Sciatic nerve (tissue), 2 donors: ENCODE results near the gene DNAJC4. TPM values are rescaled to one million over a fixed set of nuclear protein-coding genes. Genes with fewer than 3 reads are reported as not detected.

ENCODE experiments used
- ATAC-seq: fragments of 200-7000 bp; cut with Tn5 transposase; one replicate; pipeline ENCODE4 v1.9.1; 2020; ENCODE audit warnings: mild to moderate bottlenecking, moderate library complexity
- DNase-seq: peaks from one replicate; pipeline ENCODE4 v3.0.0-alpha.2; 2020; ENCODE audit warnings: low spot score
- intact Hi-C: fragments of 100-400 bp; cut with DNase I; formaldehyde crosslinking; loops from one replicate; pipeline ENCODE4 v1.14.2; 2022
- total RNA-seq: library from RNA; stranded (reverse); fragmentation: NEBNext Ultra II Directional; extraction: Animal tissue kit (Norgen Biotek cat#: 25700); gene quantifications from one replicate; pipeline ENCODE4 v1.2.1, GENCODE V29; 2021
- donor health status: DM: no; HTN: no; CAD: no.
- donor health status: DM: no; HTN: no; CAD: no.

The DNAJC4 gene
- total RNA-seq, 1 donor from 2014 or later, result 30.4 TPM

- intact Hi-C loops, result no loop called here
- peak; percentile 78 for DNase-seq
- peak; percentile 40 for ATAC-seq
These were observed 20.8 kb downstream of the DNAJC4 start, which contains the start of gene PLCB3 for GRCh38 chr11:64251016-64251752. TSS of gene PLCB3 (plus strand) at chr11:64251530. CDS start at chr11:64251650, 120 bp downstream.

DNA sequence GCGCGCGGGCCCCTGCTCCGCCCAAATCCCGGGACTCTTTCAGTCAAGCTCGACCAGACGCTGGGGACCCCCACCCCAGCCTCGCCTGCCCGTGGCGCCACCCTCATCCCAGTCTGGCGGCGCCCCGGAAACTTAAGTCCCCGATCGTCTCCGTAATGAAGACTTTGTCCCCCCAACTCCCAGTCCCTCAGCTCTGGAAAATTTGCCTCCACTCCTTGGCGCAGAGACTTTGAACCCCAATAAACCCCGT, 21.3 kb downstream of the DNAJC4 start:
- ATAC-seq, result peak; percentile 0
- intact Hi-C loops, result no loop called here
- no peak for DNase-seq

DNA sequence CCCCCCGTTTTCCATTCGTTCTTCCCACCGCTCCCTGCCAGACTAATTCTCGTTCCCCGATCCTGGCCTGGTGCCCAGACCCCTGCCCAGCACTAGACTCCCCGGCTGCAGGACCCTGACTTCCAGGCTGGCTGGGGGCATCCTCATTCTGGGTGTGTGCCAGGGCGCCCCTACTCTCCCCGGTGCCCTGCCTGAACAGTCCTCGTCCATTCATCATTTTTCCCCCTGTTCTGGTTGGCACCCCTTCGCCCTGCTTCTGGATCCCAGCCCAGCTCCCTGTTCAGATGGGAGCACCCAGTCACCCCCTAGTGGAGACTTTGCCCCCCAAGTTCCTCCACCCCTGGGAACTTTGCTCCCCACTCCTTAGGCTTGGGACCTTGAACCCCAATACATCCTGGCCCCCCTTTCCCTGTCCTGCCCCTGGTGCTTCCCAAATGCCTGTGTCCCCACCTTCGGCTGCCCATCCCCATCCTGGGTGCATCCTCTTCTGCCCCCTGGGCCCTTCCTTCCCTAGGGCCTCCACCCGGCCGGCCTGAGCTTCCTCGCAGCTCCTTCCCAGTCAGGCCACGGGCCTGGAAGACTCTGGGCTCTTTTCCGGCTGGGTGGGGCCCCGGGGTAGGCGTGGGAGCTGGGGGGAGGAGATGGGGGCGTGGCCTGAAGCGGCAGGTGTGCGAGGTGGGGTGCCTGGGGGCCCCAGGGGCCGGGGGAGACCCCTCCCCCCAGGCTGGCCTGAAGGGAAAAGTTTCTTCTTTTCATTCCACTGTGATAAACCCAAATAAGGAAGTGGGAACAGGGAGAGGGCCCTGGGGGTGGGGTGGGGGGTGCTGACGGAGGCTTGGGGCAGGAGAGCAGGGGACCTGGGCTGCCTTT, 21.9 kb downstream of the DNAJC4 start:
- ATAC-seq, result peak; percentile 22
- intact Hi-C loops, result no loop called here
- peak; percentile 81 for DNase-seq

GRCh38 chr11:64253043-64253442, 22.7 kb downstream of the DNAJC4 start:
- intact Hi-C loops, result no loop called here
- no peak for ATAC-seq
- DNase-seq, result no peak

DNA sequence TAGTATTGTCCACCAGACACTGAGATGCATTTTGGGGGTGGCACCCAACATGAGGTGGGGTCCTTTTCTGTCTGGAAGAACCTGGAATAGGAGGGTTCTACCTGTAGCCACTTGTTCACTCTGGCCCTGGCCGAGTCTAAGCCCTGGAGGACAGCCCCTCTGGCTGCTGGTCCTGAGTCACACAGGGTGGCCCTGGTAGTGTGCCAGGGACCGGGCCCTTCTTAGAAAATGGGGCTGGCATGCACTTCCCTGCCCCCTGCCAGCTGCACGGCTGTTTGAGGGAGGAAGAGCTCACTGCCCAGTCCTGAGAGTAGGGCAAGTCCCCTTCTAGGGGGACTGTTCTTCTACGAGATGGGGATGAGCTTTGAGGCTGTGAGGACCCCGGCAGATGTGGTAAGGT, 23.1 kb downstream of the DNAJC4 start:
- intact Hi-C loops, result no loop called here
- no peak for ATAC-seq
- DNase-seq, result no peak

DNA sequence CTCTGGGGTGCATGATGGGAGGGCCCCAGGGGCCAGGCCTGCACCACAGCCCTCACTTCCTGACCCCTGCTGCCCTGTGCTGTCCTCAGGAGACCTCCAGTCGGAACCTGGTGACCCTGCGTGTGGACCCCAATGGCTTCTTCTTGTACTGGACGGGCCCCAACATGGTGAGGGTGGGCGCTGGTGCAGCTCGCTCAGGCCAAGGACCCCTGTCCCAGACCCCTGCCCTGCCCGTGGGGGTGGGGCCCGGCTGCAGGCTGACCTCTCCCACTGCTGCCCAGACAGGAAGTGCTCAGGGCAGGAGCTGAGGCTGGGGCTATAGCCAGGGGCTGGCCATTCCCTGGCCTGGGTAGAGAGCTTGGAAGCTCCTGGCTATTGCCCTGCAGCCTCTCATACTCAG, 24.0 kb downstream of the DNAJC4 start:
- ATAC-seq (no peak), DNase-seq (no peak)
- intact Hi-C loops, result no loop called here

- DNase-seq (no peak), ATAC-seq (no peak)
- intact Hi-C loops, result no loop called here
These were observed 25.1 kb downstream of the DNAJC4 start for GRCh38 chr11:64255135-64256128.

DNA sequence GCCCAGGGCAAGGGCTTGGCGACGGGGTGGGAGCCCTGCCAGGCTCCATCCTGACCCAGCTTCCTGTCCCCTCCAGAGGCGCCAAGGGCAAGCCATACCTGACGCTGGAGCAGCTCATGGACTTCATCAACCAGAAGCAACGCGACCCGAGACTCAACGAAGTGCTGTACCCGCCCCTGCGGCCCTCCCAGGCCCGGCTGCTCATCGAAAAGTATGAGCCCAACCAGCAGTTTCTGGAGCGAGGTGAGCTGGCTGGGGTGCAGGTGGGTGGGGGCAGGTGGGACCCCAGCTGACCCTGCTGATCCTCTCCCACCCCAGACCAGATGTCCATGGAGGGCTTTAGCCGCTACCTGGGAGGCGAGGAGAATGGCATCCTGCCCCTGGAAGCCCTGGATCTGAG, 26.0 kb downstream of the DNAJC4 start:
- ATAC-seq, result no peak
- no peak for DNase-seq
- intact Hi-C loops, result no loop called here

GRCh38 chr11:64258356-64258755, 28.0 kb downstream of the DNAJC4 start:
- intact Hi-C loops, result no loop called here
- ATAC-seq (no peak), DNase-seq (no peak)

DNA sequence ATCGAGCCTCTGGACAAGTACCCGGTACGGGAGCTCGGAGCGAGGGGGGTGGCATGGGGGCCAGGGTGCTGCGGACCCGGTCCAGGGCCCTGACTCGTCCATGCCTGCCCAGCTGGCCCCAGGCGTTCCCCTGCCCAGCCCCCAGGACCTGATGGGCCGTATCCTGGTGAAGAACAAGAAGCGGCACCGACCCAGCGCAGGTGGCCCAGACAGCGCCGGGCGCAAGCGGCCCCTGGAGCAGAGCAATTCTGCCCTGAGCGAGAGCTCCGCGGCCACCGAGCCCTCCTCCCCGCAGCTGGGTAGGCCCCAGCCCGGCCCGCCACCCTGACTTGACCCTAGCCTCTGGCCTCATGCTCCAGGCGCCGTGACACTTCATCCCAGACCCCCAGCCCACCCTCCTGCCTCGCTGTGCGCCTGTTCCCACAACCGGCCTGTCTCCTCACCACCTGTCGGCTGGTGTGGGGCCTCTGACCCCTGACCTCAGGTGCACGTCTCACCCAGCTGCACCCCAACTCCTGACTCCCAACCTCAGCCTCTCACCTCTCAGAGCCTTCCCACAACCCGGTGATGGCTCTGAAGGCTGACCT, 28.7 kb downstream of the DNAJC4 start:
- intact Hi-C loops, result no loop called here
- ATAC-seq (no peak), DNase-seq (no peak)

DNA sequence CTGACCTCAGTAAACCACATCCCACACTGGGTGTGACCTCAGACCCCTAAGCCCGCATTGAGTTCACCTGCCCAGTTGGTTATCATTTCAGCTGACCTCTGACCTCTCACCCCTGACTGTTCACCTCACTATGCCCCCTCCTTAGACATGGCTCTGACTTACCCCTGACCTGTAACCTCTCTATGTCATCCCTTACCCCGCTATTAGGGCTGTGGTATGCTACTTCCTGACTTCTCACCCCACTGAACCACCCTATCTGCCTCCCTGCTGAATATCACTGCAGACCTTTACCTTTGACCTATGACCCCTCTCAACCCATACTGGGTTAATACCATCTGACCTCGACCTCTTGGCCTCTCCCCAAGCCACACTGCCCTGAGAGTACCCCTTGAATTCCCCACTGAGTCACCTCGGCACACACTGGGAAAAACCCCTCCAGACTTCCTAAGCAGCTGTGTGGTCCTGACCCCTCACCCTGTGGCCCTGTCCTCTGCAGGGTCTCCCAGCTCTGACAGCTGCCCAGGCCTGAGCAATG, 29.3 kb downstream of the DNAJC4 start:
- DNase-seq (no peak), ATAC-seq (no peak)
- intact Hi-C loops, result no loop called here

DNA sequence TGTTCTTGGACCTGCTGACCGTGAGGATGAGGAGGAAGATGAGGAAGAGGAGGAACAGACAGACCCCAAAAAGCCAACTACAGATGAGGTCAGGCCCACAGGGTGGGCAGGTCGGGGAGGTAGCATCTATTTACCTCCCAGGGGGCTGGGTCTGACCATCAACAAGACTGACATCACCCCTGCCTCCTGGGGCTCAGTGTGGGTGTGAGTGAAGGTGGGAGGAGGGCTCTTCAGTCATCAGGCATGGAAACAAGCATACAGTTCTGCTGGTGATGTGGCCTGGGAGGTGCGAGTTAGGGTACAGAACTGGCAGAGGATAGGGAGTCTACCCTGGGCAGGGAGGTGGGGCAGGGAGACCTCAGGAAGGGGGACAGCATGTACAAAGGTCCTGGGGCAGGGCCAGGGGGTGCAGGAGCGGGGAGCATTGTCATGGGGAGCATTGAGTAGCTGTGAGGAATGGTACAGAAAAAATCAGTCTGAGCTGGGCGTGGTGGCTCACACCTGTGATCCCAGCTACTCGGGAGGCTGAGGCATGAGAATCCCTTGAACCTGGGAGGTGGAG, 29.9 kb downstream of the DNAJC4 start:
- no peak for ATAC-seq
- intact Hi-C loops, result no loop called here
- DNase-seq, result no peak

DNA sequence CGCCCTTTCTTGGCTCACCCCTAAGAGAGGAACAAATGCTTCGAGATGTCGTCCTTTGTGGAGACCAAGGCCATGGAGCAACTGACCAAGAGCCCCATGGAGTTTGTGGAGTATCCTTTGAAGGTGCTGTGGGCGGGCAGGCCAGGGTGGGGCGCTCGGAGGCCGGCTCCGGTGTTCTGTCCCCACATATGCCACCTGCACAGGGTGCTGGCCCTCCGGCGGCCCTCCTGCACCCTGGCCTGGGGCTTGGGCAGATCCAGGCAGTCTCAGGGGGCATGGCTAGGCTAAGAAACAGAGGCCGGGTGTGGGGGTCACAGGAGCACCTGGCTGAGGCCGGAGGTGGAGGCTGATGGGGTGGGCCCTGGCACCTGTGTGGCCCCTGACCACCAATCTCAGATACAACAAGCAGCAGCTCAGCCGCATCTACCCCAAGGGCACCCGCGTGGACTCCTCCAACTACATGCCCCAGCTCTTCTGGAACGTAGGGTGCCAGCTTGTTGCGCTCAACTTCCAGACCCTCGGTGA, 31.3 kb downstream of the DNAJC4 start:
- ATAC-seq, result no peak
- intact Hi-C loops, result no loop called here
- DNase-seq, result no peak

DNA sequence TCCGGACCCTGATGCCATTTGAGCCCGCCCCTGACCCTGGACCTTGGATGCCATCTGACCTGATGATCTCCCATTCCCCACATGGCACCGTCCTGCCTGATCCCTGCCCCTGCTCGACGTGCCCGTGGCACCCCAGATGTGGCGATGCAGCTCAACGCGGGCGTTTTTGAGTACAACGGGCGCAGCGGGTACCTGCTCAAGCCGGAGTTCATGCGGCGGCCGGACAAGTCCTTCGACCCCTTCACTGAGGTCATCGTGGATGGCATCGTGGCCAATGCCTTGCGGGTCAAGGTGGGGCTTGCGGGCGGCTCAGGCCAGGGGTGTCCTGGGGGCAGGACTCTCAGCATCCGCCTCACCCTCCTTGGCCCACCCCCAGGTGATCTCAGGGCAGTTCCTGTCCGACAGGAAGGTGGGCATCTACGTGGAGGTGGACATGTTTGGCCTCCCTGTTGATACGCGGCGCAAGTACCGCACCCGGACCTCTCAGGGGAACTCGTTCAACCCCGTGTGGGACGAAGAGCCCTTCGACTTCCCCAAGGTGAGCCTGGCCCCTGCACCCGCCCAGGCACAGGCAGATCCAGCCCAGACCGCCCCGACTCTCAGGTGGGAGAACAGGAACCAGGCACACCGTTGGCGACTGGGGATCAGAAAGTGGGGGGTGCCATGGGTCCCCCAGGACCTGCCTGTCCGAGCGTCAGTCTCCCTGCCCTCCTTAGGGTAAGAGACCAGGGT, 32.1 kb downstream of the DNAJC4 start:
- intact Hi-C loops, result no loop called here
- DNase-seq (no peak), ATAC-seq (no peak)

- ATAC-seq (no peak), DNase-seq (no peak)
- intact Hi-C loops, result no loop called here
These were observed 32.9 kb downstream of the DNAJC4 start for GRCh38 chr11:64263021-64263946.

DNA sequence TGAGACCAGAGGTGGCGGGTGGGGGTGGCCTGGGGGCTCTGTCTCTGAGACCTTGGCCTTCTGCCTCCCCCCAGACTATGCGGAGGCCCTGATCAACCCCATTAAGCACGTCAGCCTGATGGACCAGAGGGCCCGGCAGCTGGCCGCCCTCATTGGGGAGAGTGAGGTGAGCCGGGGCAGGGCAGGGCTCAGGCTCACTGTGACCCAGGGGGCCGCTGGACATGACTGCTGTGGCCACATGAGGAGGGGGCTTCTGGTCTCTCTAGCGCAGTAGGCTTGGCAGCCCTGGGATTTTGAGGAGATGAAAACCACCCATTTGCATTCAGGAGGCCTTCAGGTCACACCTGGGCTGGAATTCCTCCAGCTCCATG, 33.6 kb downstream of the DNAJC4 start:
- ATAC-seq (no peak), DNase-seq (no peak)
- intact Hi-C loops, result no loop called here

DNA sequence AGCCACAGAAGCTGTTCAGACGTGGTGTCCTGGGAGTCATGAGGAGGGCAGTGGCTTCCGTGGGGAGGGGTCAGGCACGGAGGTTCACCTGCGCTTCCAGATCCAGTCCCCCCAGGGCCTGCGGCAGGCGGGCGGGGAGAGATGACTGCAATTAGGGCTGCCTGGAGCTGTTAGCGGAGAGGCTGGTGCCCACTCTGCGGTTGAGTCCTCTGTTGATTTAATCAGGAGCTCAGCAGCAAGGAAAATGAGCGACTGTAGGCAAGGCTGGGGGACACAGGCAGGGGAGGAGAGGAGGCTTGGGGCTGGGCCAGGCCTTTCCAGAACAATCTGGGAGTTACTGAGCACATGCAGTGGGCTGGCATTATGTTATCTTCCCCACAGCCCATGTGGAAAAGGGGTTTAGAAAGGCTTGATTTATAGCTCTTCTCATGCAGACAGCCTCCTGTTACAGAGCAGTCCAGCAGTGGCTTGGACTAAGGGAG, 34.1 kb downstream of the DNAJC4 start:
- intact Hi-C loops, result no loop called here
- DNase-seq (no peak), ATAC-seq (no peak)
